Smooth muscle cell (in vitro differentiated cells): Measurements from ENCODE around the gene SLC6A4. TPM values are rescaled to one million over a fixed set of nuclear protein-coding genes. Genes with fewer than 3 reads are reported as not detected.

Source experiments
- DNase-seq: peaks from one replicate; lab custom pipeline; 2025; ENCODE audit not compliant: unreplicated experiment; lab: John Stamatoyannopoulos, UW
- H2AFZ ChIP-seq: fragments of 200-600 bp; sonication (generic); 2 replicates; pipeline ENCODE4 v1.6.0; 2016; ENCODE audit warnings: antibody characterized with exemption, low read depth, mild to moderate bottlenecking
- H3F3A ChIP-seq: fragments of 200-600 bp; sonication (generic); 2 replicates; pipeline ENCODE4 v1.6.0; 2017; ENCODE audit warnings: antibody characterized with exemption, low read depth
- H3K27ac ChIP-seq: fragments of 200-600 bp; sonication (generic); 2 replicates; pipeline ENCODE4 v1.5.1; 2016; ENCODE audit warnings: low read depth, mild to moderate bottlenecking
- H3K27me3 ChIP-seq: fragments of 200-600 bp; sonication (generic); 2 replicates; pipeline ENCODE4 v1.6.1; 2016; ENCODE audit warnings: low read depth, mild to moderate bottlenecking
- H3K36me3 ChIP-seq: fragments of 200-600 bp; sonication (generic); 2 replicates; pipeline ENCODE4 v1.5.1; 2016; ENCODE audit warnings: low read depth
- H3K4me1 ChIP-seq: fragments of 200-600 bp; sonication (generic); 2 replicates; pipeline ENCODE4 v1.5.1; 2016; ENCODE audit warnings: low read depth
- H3K4me2 ChIP-seq: fragments of 200-600 bp; sonication (generic); 2 replicates; pipeline ENCODE4 v1.6.0; 2016; ENCODE audit warnings: mild to moderate bottlenecking
- H3K4me3 ChIP-seq: fragments of 200-600 bp; sonication (generic); 2 replicates; pipeline ENCODE4 v1.5.1; 2016; ENCODE audit warnings: mild to moderate bottlenecking
- H3K79me2 ChIP-seq: fragments of 200-600 bp; sonication (generic); 2 replicates; pipeline ENCODE4 v1.6.0; 2016; ENCODE audit warnings: low read depth, mild to moderate bottlenecking
- H3K9ac ChIP-seq: fragments of 200-600 bp; sonication (generic); 2 replicates; pipeline ENCODE4 v1.6.0; 2016; ENCODE audit warnings: low read depth
- H3K9me3 ChIP-seq: fragments of 200-600 bp; sonication (generic); replicated peaks from 2 replicates; pipeline ENCODE4 v1.5.1; 2016; ENCODE audit warnings: low read depth
- H4K20me1 ChIP-seq: fragments of 200-600 bp; sonication (generic); 2 replicates; pipeline ENCODE4 v1.6.0; 2016; ENCODE audit warnings: low read depth
- WGBS: methylation state at CpG from one replicate; pipeline ENCODE4 v1.1.7; 2016; ENCODE audit warnings: low lambda C conversion rate; 5-methylcytosine and 5-hydroxymethylcytosine counted together
- polyA plus RNA-seq: library from polyadenylated mRNA; unstranded; fragments of >200 nt; fragmentation: Nextera tagmentation; extraction: Ambion mirVana; gene quantifications from 2 replicates; pipeline ENCODE4 v1.2.1, GENCODE V29; 2016
- total RNA-seq: library from RNA; depleted of rRNA; stranded (reverse); fragments of >200 nt; gene quantifications from 2 replicates; pipeline ENCODE4 v1.2.3, GENCODE V29; 2014
- TF ChIP-seq, protein P1 (sequence below): fragments of 200-600 bp; sonication (generic); IDR thresholded peaks from 2 replicates; pipeline ENCODE4 v1.5.1; 2017; ENCODE audit warnings: borderline replicate concordance, mild to moderate bottlenecking, antibody characterized with exemption; ENCODE audit not compliant: insufficient read depth, poor library complexity, severe bottlenecking

SLC6A4 gene
- total and polyA plus RNA-seq, 2 experiments from 2014 or later, result 0.11 to 0.49 TPM

DNA sequence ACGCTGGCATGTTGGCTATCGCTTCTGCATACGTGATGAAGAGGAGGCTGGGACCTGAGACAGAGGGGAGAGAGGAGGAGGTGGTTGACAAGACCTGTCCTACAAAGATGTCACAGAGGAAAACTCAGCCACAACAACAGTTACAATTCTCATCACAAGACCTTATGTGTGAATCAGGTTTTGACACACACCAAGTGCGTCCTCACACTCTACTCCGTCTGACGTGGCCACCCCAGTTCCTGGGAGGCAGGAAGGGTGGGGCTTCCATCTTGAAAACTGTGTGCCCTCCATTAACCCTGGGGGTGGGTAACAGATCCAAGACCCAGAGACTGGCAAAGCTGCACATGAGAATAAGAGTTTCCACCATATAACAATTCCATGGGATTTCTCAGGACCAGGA lies 24.1 kb downstream of the SLC6A4 start:
- H3K9ac ChIP-seq, result no peak overlapping the region
- TF ChIP-seq, protein P1, sequence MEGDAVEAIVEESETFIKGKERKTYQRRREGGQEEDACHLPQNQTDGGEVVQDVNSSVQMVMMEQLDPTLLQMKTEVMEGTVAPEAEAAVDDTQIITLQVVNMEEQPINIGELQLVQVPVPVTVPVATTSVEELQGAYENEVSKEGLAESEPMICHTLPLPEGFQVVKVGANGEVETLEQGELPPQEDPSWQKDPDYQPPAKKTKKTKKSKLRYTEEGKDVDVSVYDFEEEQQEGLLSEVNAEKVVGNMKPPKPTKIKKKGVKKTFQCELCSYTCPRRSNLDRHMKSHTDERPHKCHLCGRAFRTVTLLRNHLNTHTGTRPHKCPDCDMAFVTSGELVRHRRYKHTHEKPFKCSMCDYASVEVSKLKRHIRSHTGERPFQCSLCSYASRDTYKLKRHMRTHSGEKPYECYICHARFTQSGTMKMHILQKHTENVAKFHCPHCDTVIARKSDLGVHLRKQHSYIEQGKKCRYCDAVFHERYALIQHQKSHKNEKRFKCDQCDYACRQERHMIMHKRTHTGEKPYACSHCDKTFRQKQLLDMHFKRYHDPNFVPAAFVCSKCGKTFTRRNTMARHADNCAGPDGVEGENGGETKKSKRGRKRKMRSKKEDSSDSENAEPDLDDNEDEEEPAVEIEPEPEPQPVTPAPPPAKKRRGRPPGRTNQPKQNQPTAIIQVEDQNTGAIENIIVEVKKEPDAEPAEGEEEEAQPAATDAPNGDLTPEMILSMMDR, result no peak
- no peaks in the 10 kb centered on the region for H4K20me1 ChIP-seq
- DNase-seq, result no peak
- no peaks in the 10 kb centered on the region for H3K79me2 ChIP-seq
- H3K27me3 ChIP-seq, result peaks cover 7% of the 10 kb centered on the region
- no peaks in the 10 kb centered on the region for H3K9me3 ChIP-seq
- H3K4me2 ChIP-seq, result no peak overlapping the region
- H3K4me1 ChIP-seq, result no peaks in the 10 kb centered on the region
- no peak overlapping the region for H3K27ac ChIP-seq
- no peak overlapping the region for H3K4me3 ChIP-seq
- H3K36me3 ChIP-seq, result no peaks in the 10 kb centered on the region
- WGBS, result 91% methylated on average over 6 of the region's 6 CpGs
- no peaks in the 10 kb centered on the region for H3F3A ChIP-seq
- no peak overlapping the region for H2AFZ ChIP-seq

DNA sequence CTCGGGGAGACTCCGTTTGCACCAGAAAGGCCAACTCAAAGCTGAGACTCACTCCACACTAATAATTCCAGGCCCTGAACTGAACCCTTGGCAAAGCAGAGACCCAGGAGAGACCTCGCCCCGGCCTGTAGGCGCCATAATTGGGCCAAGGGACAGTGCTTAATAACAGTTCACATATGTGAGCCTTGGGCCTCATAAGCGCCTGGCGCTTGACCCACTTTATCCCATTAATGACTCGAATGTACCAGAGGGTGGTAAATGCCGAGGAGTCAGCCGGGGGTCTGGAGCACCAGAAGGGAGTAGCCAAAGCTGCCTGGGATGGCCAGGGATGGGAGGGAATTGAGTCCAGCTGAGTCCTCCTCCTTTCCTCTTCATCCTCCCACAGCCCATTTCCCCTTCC lies 24.6 kb downstream of the SLC6A4 start:
- 94% methylated on average over 10 of the region's 10 CpGs for WGBS
- Histone ChIP-seq H3K4me3 (no peak overlapping the region), H4K20me1 (no peaks in the 10 kb centered on the region), H3K9ac (no peak overlapping the region), H3K36me3 (no peaks in the 10 kb centered on the region), H3F3A (no peaks in the 10 kb centered on the region), H3K9me3 (no peaks in the 10 kb centered on the region), H3K79me2 (no peaks in the 10 kb centered on the region), H3K4me1 (no peaks in the 10 kb centered on the region), H2AFZ (no peak overlapping the region), H3K27ac (no peak overlapping the region), H3K27me3 (peaks cover 7% of the 10 kb centered on the region), H3K4me2 (no peak overlapping the region)
- DNase-seq, result no peak
- TF ChIP-seq, protein P1, result no peak

DNA sequence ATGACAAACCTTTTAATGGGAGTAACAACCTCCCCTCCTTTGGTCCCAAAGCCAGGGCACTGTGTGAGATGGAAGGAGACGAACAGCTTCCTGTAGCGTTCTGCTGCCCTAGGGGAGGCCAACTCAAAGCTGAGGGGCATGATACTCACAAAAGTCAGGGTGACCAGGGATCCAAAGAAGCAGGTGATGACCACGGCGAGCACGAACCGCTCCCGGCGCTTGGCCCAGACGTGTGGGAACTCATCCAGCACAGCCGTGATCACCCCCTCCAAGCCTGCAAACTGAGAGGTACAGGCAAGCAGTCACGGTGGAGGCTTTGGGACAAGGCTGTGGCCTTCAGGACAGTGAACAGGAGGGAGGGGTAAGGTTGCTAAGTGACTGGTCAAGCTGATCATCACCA lies 25.1 kb downstream of the SLC6A4 start:
- no peak overlapping the region for H3K27ac ChIP-seq
- TF ChIP-seq, protein P1, result no peak
- H3K4me1 ChIP-seq, result no peaks in the 10 kb centered on the region
- no peaks in the 10 kb centered on the region for H3K79me2 ChIP-seq
- no peak overlapping the region for H3K9ac ChIP-seq
- H2AFZ ChIP-seq, result no peak overlapping the region
- DNase-seq, result no peak
- H3K4me3 ChIP-seq, result no peak overlapping the region
- H3F3A ChIP-seq, result no peaks in the 10 kb centered on the region
- H3K4me2 ChIP-seq, result no peak overlapping the region
- WGBS, result 90% methylated on average over 11 of the region's 11 CpGs
- H3K27me3 ChIP-seq, result peaks cover 7% of the 10 kb centered on the region
- H3K36me3 ChIP-seq, result no peaks in the 10 kb centered on the region
- H4K20me1 ChIP-seq, result no peaks in the 10 kb centered on the region
- no peaks in the 10 kb centered on the region for H3K9me3 ChIP-seq

DNA sequence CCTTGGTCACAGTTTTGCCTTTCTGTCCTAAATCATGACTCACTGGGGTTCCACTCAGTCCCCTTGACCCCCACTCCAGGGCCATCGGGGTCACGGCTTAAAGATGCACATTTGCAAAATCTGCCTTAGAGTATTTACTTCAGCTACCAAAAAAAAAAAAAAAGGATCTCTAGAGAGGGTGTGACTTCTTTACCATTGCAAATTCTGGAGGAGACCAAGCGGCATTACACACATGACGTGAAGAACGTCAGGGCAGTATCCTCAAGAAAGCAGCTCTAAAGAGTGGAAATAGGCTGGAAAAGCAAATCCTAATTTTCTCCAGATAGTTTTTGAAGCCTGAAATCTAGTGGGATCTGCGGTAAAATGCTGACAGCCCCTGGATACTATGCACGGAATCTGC lies 25.6 kb downstream of the SLC6A4 start:
- TF ChIP-seq, protein P1, result no peak
- H3K9ac ChIP-seq, result no peak overlapping the region
- H3K4me2 ChIP-seq, result no peak overlapping the region

More for the DNA sequence above, 25.6 kb downstream of the SLC6A4 start:
- Histone ChIP-seq H3K4me1 (no peaks in the 10 kb centered on the region), H4K20me1 (no peaks in the 10 kb centered on the region), H2AFZ (no peak overlapping the region), H3K27me3 (peaks cover 7% of the 10 kb centered on the region), H3K79me2 (no peaks in the 10 kb centered on the region), H3K4me3 (no peak overlapping the region), H3K9me3 (no peaks in the 10 kb centered on the region), H3K27ac (no peak overlapping the region), H3K36me3 (no peaks in the 10 kb centered on the region), H3F3A (no peaks in the 10 kb centered on the region)
- 88% methylated on average over 7 of the region's 7 CpGs for WGBS
- no peak for DNase-seq
